Stimulated activated CD4-positive, alpha-beta T cell treated with anti-CD3 and anti-CD28 coated beads, TNF-alpha, amount 100 ng/mL, for 4 hours (primary cell): ENCODE measurements around the gene C1orf174.
"Not testable (repeated sequence)": the region's sequence is repeated elsewhere in the genome, so short reads cannot be mapped to it uniquely, and the experiment has no call there.

Experiments
- DNase-seq, 3 experiments: peaks; one replicate each; pipeline ENCODE4 v3.0.0-alpha.2; 2020; ENCODE audit warnings: low read depth in 3 of 3

Gene C1orf174

GRCh38 chr1:3925762-3926161, 25.7 kb upstream of the C1orf174 start:
- no peak for DNase-seq

DNA sequence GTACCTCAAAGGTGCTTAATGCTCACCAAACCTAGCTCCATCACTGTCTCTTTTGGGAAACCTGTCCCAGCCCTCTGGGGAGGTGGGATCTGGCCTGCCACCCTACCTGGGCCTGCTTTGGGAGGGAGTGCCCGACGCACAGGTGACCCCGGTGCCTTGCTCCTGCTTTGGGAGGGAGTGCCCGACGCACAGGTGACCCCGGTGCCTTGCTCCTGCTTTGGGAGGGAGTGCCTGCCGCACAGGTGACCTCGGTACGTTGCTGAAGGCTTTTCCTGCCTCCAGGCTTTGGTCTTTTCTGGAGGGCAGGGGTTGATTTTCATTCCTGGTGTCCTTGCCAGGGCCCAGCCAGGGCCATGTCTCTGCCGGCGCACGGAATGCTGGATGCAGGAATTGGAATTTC, 25.2 kb upstream of the C1orf174 start:
- DNase-seq = no peak

- no peak for DNase-seq
Measured at GRCh38 chr1:3924825-3925220, 24.8 kb upstream of the C1orf174 start.

GRCh38 chr1:3924186-3924824, 24.2 kb upstream of the C1orf174 start:
- DNase-seq = no peak

DNA sequence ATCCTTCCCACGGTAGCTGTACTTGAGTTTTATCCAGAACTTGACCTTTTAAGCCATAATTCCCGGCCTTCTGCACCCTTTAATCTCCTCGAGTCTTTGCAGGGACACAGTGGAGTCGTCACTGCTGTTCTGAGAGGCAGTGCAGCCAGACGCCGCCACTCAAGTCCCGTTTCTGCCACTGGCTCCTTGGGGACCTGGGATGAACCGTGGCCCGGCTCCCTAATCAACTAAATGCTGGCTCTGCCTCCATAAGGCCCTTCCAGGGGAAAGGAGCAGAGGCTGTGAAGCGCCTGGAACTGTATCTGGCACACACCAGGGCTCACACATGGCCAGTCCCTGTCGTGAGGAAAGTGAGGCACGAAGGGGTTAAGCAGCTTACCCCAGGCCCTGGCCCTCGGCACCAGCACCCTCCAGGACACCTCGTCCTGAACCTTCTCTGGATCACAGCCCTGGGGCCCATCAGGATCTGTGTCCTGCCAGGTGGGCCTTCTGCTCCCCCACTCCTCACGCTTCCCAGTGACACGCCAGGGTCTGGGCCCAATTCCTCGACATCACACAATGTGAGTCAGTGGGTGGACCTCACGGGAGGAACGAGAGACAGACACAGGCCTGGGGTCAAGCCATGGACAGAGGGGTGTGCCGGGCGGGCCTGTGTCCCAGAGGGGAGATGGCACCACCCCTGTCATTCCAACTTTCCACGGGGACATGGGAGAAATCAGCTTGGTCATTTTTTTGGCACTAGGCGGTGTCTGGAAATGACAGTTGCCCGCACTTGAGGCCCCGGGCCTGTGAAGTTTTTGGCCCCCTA, 23.5 kb upstream of the C1orf174 start:
- DNase-seq = no peak

DNA sequence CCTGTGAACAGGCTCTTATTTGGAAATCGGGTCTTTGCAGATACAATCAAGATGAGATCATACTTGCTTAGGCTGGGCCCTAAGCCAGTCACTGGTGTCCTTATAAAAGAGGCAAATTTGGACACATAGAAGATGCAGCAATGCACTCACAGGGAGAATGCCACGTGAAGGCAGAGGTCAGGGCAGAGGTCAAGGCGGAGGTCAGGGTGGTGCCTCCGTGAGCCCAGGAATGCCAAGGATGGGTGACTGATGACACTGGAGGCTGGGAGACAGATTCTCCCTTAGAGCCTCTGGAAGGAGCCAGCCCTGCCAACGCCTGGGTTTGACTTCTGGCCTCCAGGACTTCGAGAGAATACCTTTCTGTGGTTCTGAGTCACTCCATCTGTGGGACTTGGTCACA, 22.8 kb upstream of the C1orf174 start:
- DNase-seq = no peak

GRCh38 chr1:3922201-3922725, 22.2 kb upstream of the C1orf174 start:
- DNase-seq = no peak

DNA sequence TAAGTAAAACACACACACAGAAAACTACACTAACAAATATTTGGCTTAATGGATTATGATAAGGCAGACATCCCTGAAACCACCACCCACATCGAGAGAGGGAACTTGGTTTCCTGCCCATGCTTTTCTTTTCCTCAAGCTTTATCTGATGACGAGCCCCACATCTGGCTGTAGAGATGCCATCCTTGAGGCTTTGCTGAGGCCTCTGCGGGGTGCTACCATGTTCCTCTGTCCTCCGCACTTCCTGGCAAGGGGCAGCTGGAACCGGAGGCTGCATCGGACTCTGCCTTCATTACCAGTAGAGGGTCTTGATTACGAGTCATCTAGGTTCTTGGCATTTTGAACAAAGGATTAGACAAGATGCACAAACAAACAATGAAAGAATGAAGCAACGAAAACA, 21.7 kb upstream of the C1orf174 start:
- DNase-seq = no peak

DNA sequence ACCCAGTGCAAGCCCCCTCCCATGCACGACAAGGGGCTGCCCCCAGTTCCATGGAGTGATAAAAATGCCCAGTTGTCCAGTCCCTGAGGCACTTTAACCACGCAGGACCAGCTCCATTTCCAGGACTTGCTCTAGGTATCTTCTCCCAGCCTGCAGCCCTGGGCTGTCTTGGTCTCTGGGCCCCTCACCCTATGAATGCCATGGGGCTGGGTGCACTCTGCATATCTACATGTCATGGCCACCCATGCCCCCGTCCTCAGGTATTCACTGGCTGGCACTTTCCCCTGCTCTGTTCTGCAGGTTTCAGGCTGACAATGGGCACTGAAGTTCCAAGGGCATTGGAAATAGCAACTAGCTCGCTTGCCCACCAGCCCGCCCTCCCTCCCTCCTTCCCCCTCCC, 19.6 kb upstream of the C1orf174 start:
- no peak for DNase-seq

DNA sequence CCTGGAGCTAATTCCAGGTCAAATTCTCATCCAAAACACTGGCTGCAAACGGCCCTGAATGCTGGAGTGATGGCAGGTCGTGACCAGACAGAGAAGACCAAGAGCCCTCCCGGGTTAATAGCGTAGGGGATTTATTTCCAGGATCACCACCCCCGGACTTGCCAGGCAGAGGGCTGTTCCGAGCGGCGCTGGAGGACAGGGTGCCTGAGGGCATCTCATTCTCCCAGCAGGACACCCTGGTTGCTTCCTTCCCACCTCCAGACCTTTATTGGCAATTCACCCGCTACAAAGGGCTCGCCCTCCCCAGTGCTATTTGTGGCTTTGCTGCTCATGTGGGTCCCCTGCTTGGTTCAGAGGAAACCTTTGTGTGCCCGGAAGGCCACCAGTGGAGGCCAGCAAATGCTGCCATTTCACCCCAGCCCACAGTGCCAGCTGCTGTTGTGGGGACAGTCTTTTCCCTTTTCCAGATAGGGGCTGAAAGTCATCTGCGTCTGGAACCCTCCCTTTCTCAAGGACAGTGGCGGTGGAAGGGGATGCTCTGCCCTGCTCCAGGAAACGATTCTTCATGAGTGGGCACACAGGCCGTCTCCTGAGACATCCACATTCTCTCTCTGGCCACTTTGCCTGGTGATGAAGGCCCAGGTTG, 19.0 kb upstream of the C1orf174 start:
- DNase-seq = no peak

DNA sequence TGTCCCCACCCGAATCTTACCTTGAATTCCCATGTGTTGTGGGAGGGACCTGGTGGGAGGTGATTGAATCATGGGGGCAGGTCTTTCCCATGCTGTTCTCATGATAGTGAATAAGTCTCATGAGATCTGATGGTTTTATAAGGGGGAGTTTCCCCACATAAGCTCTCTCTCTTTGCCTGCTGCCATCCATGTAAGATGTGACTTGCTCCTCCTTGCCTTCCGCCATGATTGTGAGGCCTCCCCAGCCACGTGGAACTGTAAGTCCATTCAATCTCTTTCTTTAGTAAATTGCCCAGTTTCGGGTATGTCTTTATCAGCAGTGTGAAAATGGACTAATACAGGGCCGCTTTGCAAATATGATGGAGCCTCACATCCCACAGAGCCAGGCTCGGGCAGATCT, 18.3 kb upstream of the C1orf174 start:
- not testable (repeated sequence) for DNase-seq

DNA sequence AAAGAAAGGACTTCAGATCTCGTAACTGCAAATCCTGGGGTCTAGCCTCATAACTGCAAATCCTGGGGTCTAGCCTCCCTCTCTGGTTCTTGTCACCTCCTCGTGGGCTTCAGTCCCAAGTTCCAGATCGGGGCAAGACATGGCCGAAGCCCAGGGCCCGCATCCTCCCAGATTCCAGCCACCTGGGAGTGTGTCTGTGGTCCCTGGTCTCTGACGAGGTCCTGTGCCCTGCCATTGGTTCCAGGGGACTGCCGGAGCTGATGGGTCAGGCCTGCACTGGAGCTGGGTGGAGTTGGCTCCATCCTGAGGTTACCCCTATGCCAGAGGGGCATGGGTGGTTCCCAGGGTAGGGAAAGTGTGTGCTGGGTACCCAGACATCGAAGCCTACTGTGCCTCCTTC, 17.7 kb upstream of the C1orf174 start:
- DNase-seq = no peak

DNA sequence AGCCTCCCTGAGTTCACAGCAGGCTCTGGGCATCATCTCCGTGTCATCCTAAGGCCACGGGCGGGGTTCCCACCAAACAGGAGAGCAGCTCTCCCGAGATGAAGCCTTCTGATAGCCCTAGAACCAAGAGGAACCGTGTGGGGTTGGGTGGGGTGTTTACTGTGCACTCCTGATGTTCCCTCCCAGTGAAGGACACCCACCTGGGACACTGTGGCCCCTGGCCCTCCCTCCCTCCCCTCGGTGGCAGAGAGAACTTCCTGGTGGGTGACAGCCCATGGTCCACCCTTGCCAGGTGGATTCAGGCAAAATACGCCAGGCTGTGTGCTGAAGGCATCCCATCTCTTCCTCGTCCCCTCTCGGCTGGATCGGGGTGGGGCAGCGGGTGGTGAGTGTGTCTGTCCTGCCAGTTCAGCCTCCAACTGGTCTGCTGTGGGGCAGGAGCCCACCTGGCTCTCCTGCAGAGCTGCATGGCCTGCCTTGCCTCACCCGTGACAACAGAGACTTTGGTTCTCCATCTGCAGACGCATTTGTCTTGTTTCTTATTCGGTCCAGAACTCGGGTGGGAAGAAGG, 15.6 kb upstream of the C1orf174 start:
- no peak for DNase-seq

DNA sequence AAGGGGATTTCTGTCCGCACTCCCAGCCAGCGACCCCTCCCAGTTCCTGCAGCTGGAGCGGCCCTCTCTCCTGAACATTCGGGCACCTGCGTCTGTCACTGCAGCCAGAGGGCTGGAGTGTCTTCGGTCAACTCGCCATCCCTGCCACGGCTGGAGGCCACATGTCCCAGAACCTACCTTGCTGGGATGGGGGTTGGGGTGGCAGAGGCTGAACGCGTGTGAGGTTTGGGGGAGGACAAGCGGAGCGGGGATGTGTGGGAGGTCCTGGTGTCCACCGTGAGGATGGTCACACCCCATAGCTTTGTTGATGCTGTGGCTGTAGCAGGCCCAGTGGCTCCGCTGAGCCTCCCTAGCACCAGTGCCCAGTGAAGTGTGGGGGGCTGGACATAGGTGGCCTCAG, 14.8 kb upstream of the C1orf174 start:
- no peak for DNase-seq

- DNase-seq = no peak
Measured at GRCh38 chr1:3914331-3914851, 14.3 kb upstream of the C1orf174 start.

DNA sequence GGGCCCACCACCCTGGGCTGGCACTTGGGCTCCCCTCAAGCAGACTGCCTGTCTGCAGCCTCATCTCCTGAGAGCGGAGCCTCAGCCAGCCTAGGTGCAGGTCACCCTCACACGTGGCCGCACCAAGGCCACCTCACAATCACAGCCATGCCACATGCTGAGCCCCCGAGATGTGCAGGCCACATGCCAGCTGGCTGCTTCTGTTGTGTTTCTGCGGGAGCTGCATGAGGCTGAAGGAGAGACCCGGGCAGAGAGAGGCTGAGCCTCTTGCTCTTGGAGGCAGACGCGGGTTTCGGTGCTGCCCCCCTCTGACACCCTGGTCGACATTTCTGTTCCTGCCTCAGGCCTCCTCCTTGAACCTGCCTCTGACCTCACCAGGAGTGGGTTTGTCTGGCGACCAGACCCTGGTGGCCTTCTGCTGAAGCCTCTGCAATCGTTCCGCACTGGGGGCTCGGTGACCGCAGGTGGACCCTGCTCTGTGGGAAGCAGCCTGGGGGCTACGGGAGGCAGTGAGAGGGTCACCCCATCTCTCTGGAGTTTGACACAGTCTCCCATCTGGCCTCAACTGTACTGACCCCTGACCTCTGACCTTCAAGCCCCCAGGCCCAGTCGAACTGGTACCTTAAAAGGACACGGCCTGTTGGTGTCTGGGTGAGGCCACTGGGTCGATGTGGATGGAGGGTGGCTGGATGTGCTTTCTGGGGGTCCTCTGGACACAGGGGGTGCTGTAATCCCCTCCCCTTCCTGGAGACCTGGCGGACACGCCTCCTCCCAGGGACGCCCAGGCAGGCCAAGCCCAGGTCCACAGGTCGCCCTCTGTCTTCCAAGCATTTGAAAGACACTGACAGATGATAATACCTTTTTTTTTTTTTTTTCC, 13.0 kb upstream of the C1orf174 start:
- no peak for DNase-seq

DNA sequence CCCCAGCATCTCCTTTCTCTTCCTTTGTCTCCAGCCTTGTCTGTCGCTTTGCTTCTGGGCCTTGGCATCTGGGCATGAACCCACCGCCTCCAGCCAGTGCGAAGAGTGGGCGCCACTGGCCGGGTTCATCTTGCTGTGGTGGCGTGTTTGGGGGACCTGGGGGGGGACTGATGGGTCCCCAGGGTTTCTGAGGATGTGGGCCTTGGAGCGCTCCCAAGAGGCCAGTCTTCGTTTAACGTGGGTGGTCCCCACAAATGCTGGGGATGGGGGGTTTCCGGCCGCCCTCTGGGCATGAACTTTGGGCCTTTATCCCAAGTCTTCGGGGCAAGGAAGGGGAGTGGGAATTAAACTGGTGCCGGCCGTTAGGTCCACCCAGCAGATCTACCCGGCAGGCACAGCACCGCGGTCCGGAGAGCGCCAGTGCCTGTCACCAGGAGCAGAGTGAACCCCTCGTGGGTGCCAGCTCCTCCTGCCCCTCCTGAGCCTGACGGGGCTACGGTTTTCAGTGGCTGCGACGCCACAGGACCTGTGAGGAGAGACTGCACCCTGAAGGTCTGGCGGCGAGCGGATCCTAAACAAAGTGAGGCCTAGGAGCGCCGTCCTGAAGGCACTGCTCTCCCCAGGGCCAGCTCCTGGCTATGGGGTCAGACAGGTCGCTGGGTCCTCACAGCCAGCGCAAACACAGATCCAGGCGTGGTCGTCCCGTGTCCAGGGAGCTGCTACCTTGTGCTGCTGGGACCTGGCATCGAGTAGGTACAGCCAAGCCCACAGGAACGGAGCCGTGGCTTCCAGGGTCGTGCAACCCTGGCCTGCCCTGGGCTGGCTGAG, 12.1 kb upstream of the C1orf174 start:
- DNase-seq = no peak

GRCh38 chr1:3910857-3911845, 11.1 kb upstream of the C1orf174 start:
- peak; percentile 61 to 64 (median 61) for DNase-seq
